HFF-Myc (cell line): ENCODE measurements around the gene NEURL1B.

Experiments used
- DNase-seq: peaks from one replicate; pipeline ENCODE4 v3.0.0-alpha.2; 2011; ENCODE audit warnings: low read depth; ENCODE audit errors: extremely low read depth
- H3K4me3 ChIP-seq: replicated peaks from 2 replicates; pipeline ENCODE4 v1.5.1; 2011; ENCODE audit warnings: low read depth, mild to moderate bottlenecking, control low read depth, low read length
- CTCF ChIP-seq: IDR thresholded peaks from 2 replicates; pipeline ENCODE4 v1.5.1; 2012; ENCODE audit warnings: mild to moderate bottlenecking, low read depth, low read length, control low read depth; ENCODE audit errors: missing control alignments

The NEURL1B gene

GRCh38 chr5:172681421-172681820, 40.4 kb downstream of the NEURL1B start:
- no peak for TF ChIP-seq CTCF
- DNase-seq = no peak
- H3K4me3 ChIP-seq = no peak overlapping the region

GRCh38 chr5:172683264-172683644, 42.2 kb downstream of the NEURL1B start:
- DNase-seq = no peak
- no peak for TF ChIP-seq CTCF
- no peak overlapping the region for H3K4me3 ChIP-seq

- no peak for TF ChIP-seq CTCF
- DNase-seq = no peak
- H3K4me3 ChIP-seq = no peak overlapping the region
Observed at GRCh38 chr5:172683645-172684471, 42.8 kb downstream of the NEURL1B start.

GRCh38 chr5:172685091-172685490, 44.0 kb downstream of the NEURL1B start:
- no peak for DNase-seq
- H3K4me3 ChIP-seq = no peak overlapping the region
- TF ChIP-seq CTCF = no peak

- H3K4me3 ChIP-seq = no peak overlapping the region
- no peak for TF ChIP-seq CTCF
- DNase-seq = no peak
Observed at GRCh38 chr5:172686111-172686510, 45.0 kb downstream of the NEURL1B start.

- no peak for TF ChIP-seq CTCF
- H3K4me3 ChIP-seq = no peak overlapping the region
- DNase-seq = no peak
Observed at GRCh38 chr5:172686539-172687390, 45.7 kb downstream of the NEURL1B start.
